SK-N-SH treated with all-trans-retinoic acid at 6 μM for 48 hours (cell line): ENCODE measurements around the gene OMP.

ENCODE experiments used
- ATAC-seq: fragments of 200-7000 bp; cut with Tn5 transposase; 3 replicates; pipeline ENCODE4 v1.9.1; 2020; ENCODE audit warnings: mild to moderate bottlenecking, moderate library complexity
- ARNTL ChIP-seq: fragments of 450-650 bp; formaldehyde crosslinking; IDR thresholded peaks from 2 replicates; pipeline ENCODE4 v1.5.0; 2020; ENCODE audit warnings: low read depth, mild to moderate bottlenecking, moderate library complexity, borderline replicate concordance
- BACH2 ChIP-seq: fragments of 250-450 bp; sonication (Bioruptor Pico); IDR thresholded peaks from 2 replicates; pipeline ENCODE4 v1.9.0; 2021; ENCODE audit warnings: mild to moderate bottlenecking, borderline replicate concordance
- CREB5 ChIP-seq: fragments of 250-450 bp; sonication (Bioruptor Pico); IDR thresholded peaks from 2 replicates; pipeline ENCODE4 v1.5.1; 2020; ENCODE audit warnings: low read depth, mild to moderate bottlenecking, moderate library complexity
- CSDC2 ChIP-seq: fragments of 250-450 bp; sonication (Bioruptor Pico); IDR thresholded peaks from 2 replicates; pipeline ENCODE4 v1.5.0; 2020; ENCODE audit warnings: mild to moderate bottlenecking, moderate library complexity
- CSRNP3 ChIP-seq: fragments of 250-450 bp; sonication (Bioruptor Pico); IDR thresholded peaks from 2 replicates; pipeline ENCODE4 v1.5.1; 2021; ENCODE audit warnings: mild to moderate bottlenecking, moderate library complexity
- ESRRG ChIP-seq: fragments of 250-450 bp; sonication (Bioruptor Pico); IDR thresholded peaks from 2 replicates; pipeline ENCODE4 v1.6.1; 2021; ENCODE audit warnings: mild to moderate bottlenecking
- ISL1 ChIP-seq: fragments of 250-450 bp; sonication (Bioruptor Pico); IDR thresholded peaks from 2 replicates; pipeline ENCODE4 v2.1.2; 2022; ENCODE audit warnings: mild to moderate bottlenecking, moderate library complexity
- PATZ1 ChIP-seq: fragments of 250-450 bp; sonication (Bioruptor Pico); IDR thresholded peaks from 2 replicates; pipeline ENCODE4 v1.8.0; 2020; ENCODE audit warnings: mild to moderate bottlenecking, moderate library complexity, borderline replicate concordance
- POU6F1 ChIP-seq: fragments of 250-450 bp; sonication (Bioruptor Pico); IDR thresholded peaks from 2 replicates; pipeline ENCODE4 v1.8.0; 2021; ENCODE audit warnings: low read depth, mild to moderate bottlenecking, moderate library complexity, borderline replicate concordance
- PPARA ChIP-seq: fragments of 250-450 bp; sonication (Bioruptor Pico); IDR thresholded peaks from 2 replicates; pipeline ENCODE4 v1.5.0; 2020; ENCODE audit warnings: mild to moderate bottlenecking, borderline replicate concordance
- RARB ChIP-seq: fragments of 250-450 bp; sonication (Bioruptor Pico); IDR thresholded peaks from 2 replicates; pipeline ENCODE4 v1.8.0; 2021; ENCODE audit warnings: mild to moderate bottlenecking, moderate library complexity
- SNAI2 ChIP-seq: fragments of 250-450 bp; sonication (Bioruptor Pico); IDR thresholded peaks from 2 replicates; pipeline ENCODE4 v1.5.0; 2020; ENCODE audit warnings: mild to moderate bottlenecking, moderate library complexity
- TCF4 ChIP-seq: fragments of 250-450 bp; sonication (Bioruptor Pico); IDR thresholded peaks from 2 replicates; pipeline ENCODE4 v1.8.0; 2021; ENCODE audit warnings: mild to moderate bottlenecking, moderate library complexity, borderline replicate concordance
- TOX ChIP-seq: fragments of 250-450 bp; sonication (Bioruptor Pico); IDR thresholded peaks from 2 replicates; pipeline ENCODE4 v1.8.0; 2021; ENCODE audit warnings: mild to moderate bottlenecking, moderate library complexity, borderline replicate concordance
- TSHZ2 ChIP-seq: fragments of 250-450 bp; sonication (Bioruptor Pico); IDR thresholded peaks from 2 replicates; pipeline ENCODE4 v1.5.0; 2020; ENCODE audit warnings: mild to moderate bottlenecking, moderate library complexity
- ZFP3 ChIP-seq: fragments of 250-450 bp; sonication (Bioruptor Pico); IDR thresholded peaks from 2 replicates; pipeline ENCODE4 v1.5.0; 2020; ENCODE audit warnings: mild to moderate bottlenecking, moderate library complexity
- ZFP30 ChIP-seq: fragments of 450-650 bp; formaldehyde crosslinking; IDR thresholded peaks from 2 replicates; pipeline ENCODE4 v1.5.0; 2022; ENCODE audit warnings: mild to moderate bottlenecking, moderate library complexity
- ZNF565 ChIP-seq: fragments of 450-650 bp; formaldehyde crosslinking; conservative IDR thresholded peaks from 2 replicates; pipeline ENCODE4 v1.5.0; 2020; ENCODE audit warnings: low read depth, mild to moderate bottlenecking, moderate library complexity
- ZNF70 ChIP-seq: fragments of 450-650 bp; formaldehyde crosslinking; IDR thresholded peaks from 2 replicates; pipeline ENCODE4 v1.5.0; 2020; ENCODE audit warnings: mild to moderate bottlenecking, moderate library complexity
- ZNF8 ChIP-seq: fragments of 450-650 bp; formaldehyde crosslinking; IDR thresholded peaks from 2 replicates; pipeline ENCODE4 v1.5.0; 2020; ENCODE audit warnings: mild to moderate bottlenecking, moderate library complexity

The OMP gene

GRCh38 chr11:77110836-77111235 lies 8.2 kb downstream of the OMP start:
- TF ChIP-seq PATZ1 (no peak), TCF4 (CRISPR knock-in tag) (no peak), TOX (no peak), SNAI2 (no peak), RARB (CRISPR knock-in tag) (no peak), CSDC2 (CRISPR knock-in tag) (no peak), ZNF70 (CRISPR knock-in tag) (no peak), CSRNP3 (CRISPR knock-in tag) (no peak), BACH2 (CRISPR knock-in tag) (no peak), ARNTL (CRISPR knock-in tag) (no peak), ZNF565 (CRISPR knock-in tag) (no peak), ISL1 (CRISPR knock-in tag) (no peak), ZNF8 (no peak), ZFP30 (CRISPR knock-in tag) (no peak), CREB5 (CRISPR knock-in tag) (no peak)
- no peak for ATAC-seq

GRCh38 chr11:77111277-77111676 lies 8.6 kb downstream of the OMP start:
- TF ChIP-seq ZFP30 (CRISPR knock-in tag): no peak
- TF ChIP-seq RARB (CRISPR knock-in tag): no peak
- no peak for TF ChIP-seq BACH2 (CRISPR knock-in tag)
- no peak for ATAC-seq

GRCh38 chr11:77111946-77112345 lies 9.3 kb downstream of the OMP start:
- no peak for ATAC-seq

More at GRCh38 chr11:77111946-77112345, 9.3 kb downstream of the OMP start:
- TF ChIP-seq ZFP3 (CRISPR knock-in tag) (no peak), TCF4 (CRISPR knock-in tag) (no peak), RARB (CRISPR knock-in tag) (no peak), CSDC2 (CRISPR knock-in tag) (no peak), PATZ1 (no peak), ESRRG (no peak), TSHZ2 (CRISPR knock-in tag) (no peak), CREB5 (CRISPR knock-in tag) (no peak), PPARA (no peak), BACH2 (CRISPR knock-in tag) (no peak), SNAI2 (no peak), ZFP30 (CRISPR knock-in tag) (no peak), POU6F1 (no peak)
